Fibroblast of the aortic adventitia (primary cell): Measurements from ENCODE around the gene CDK5. TPM values are rescaled to one million over a fixed set of nuclear protein-coding genes. Genes with fewer than 3 reads are reported as not detected.
"Not testable (repeated sequence)": the region's sequence is repeated elsewhere in the genome, so short reads cannot be mapped to it uniquely, and the experiment has no call there.

Experiments used
- DNase-seq: peaks from one replicate; pipeline ENCODE4 v3.0.0-alpha.2; 2010; ENCODE audit warnings: low read depth
- H3K4me3 ChIP-seq: 2 replicates; pipeline ENCODE4 v1.5.1; 2011; ENCODE audit warnings: low read depth, mild to moderate bottlenecking, control low read depth, low read length, moderate library complexity
- CTCF ChIP-seq: IDR thresholded peaks from 2 replicates; pipeline ENCODE4 v1.5.1; 2011; ENCODE audit warnings: mild to moderate bottlenecking, low read length, control low read depth, inconsistent platforms; ENCODE audit not compliant: insufficient read depth
- total RNA-seq: library from RNA; depleted of rRNA; stranded (reverse); fragments of >200 nt; gene quantifications from 2 replicates; pipeline ENCODE4 v1.2.3, GENCODE V29; 2012; ENCODE audit warnings: low replicate concordance

The CDK5 gene
- total RNA-seq, 1 donor: 16.1 TPM

DNA sequence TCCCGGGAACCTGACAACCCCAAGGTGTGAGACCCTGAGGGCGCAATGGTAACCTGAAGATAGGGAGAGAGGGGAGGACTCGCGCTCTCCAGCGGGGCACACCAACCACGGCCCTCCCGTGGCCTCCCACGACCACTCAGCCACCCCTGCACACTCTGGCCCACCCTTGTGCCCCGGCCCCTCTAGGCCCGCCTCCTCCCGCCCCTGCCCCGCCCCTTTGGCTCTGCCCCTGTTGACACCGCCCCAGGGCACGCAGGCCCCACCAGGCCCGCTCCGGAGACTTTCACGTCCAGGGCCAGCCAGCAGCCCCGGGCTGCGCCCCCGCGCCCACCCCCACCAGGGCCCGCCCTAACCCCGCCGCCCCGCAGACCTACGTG, 44.4 kb downstream of the CDK5 start:
- H3K4me3 ChIP-seq: no peak overlapping the region
- TF ChIP-seq CTCF: no peak
- no peak for DNase-seq

DNA sequence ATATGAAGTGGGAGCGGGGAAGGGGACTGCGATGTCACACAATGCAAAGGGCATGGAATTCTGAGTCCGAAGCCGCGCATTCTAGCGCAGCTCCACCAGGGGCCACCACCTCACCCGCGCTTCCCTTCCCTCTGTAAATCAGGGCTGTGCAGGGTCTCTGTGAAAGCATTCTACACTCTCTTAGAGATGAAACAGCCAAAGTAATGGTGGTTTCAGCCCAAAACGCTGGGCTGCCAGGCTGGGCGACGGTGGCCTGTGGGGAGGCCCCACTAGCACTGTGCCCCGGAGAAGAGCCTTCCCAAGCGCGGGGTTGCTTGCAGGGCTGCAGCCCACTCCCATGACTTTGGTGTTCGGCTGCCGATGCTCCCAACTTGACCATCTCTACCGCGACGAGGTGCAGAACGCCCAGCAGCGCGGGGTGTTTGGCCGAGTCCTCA, 44.8 kb downstream of the CDK5 start:
- no peak for DNase-seq
- TF ChIP-seq CTCF: peak; percentile 62
- H3K4me3 ChIP-seq: no peak overlapping the region

DNA sequence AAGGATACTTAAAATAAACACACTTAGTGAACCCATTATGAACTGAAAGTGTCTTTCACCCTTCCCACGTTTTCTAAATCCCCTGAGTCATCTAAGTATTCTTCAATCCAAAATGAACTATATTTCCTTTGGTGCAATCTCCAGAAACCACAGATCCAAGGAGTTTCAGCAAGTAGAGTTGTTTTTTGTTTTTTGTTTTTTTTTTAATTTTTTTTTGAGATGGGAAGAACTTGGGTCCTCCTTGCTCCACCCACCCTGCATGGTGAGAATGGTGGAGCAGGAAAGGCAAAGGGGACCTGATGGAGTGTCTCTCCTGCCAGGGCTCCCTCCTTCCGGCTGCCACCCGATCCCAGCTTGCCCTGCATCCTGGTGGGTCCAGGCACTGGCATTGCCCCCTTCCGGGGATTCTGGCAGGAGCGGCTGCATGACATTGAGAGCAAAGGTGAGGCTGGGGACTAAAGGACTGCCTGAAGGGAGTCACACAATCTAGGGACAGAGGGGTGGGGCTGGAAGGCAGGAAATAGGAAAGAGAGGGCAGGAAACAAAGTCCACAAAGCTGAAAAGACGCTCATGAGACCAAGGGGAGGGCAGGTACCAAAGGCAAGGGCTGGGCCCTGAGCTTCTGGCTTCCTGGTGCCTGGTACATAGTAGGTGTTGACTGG, 45.5 kb downstream of the CDK5 start:
- TF ChIP-seq CTCF: no peak
- DNase-seq: no peak
- no peak overlapping the region for H3K4me3 ChIP-seq

DNA sequence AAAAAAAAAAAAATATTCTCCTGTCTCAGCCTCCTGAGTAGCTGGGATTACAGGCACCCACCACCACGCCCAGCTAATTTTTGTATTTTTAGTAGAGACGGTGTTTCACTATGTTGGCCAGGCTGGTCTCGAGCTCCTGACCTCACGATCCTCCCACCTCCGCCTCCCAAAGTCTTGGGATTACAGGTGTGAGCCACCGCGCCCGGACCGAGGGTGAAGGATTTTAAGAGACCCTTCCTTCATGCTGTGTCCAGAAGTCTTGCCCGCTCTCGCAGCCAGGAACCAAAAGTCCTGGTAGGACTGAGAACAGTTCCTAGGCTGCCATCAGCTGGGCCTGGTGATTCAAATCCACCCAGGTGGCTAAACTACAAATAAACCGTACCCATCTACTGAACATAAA, 46.1 kb downstream of the CDK5 start:
- not testable (repeated sequence) for DNase-seq, H3K4me3 ChIP-seq

DNA sequence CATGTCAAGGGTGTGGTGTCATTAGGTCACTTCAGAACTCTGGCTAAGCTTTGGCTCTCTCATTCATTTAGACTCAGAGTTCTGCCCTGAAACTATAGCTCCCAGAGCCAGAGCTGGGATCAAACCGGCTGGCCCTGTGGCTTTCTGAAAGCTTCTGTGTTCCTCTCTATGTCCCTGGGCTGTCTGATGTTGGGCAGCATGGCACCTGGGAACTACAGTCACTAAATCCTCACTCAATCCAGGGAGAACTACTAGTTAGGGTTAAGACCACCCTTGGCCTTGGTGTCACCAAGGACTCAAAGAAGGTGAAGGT, 46.6 kb downstream of the CDK5 start:
- H3K4me3 ChIP-seq: no peak overlapping the region
- DNase-seq: no peak

DNA sequence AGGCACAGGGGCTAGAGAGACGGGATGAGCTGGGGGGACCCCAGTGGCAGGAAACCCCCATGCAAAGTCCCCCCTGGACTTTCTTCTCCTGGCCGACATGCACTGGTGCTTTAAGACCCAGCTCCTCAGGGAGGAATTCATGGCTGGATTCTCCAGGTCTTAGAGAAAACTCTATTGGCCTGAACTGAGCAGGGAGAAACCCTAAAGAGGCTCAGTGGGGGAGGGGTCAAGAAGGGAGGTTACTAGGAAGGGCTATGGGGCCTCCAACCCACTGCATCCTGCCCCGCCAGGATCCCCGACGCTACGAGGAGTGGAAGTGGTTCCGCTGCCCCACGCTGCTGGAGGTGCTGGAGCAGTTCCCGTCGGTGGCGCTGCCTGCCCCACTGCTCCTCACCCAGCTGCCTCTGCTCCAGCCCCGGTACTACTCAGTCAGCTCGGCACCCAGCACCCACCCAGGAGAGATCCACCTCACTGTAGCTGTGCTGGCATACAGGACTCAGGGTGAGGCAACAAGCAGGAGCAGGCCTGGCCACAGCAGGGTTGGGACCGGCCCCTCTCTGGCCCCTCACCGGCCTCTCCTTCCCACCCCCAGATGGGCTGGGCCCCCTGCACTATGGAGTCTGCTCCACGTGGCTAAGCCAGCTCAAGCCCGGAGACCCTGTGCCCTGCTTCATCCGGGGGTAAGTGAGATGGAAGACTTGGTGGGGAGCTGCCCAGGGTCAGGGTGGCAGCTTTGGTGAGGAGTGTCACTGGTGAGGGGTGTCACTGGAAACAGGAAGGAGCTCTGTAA, 47.2 kb downstream of the CDK5 start:
- TF ChIP-seq CTCF: no peak
- no peak for DNase-seq

More for the DNA sequence above, 46.6 kb downstream of the CDK5 start:
- TF ChIP-seq CTCF: no peak

GRCh38 chr7:151010037-151010306, 47.7 kb downstream of the CDK5 start:
- H3K4me3 ChIP-seq: no peak overlapping the region
- DNase-seq: no peak
- TF ChIP-seq CTCF: no peak

More for the DNA sequence above, 47.2 kb downstream of the CDK5 start:
- H3K4me3 ChIP-seq: no peak overlapping the region
